HEK293T (cell line): ENCODE data around the gene KBTBD8.

Source experiments
- CTCF ChIA-PET: fragments of 350-600 bp; formaldehyde crosslinking; extraction: SDS; loops from one replicate; lab custom pipeline; 2021; ENCODE audit warnings: antibody characterized with exemption, inconsistent platforms; lab: Yijun Ruan, JAX
- POLR2A ChIA-PET: fragments of 350-600 bp; formaldehyde crosslinking; extraction: SDS; loops from one replicate; lab custom pipeline; 2020; ENCODE audit warnings: antibody characterized with exemption, inconsistent platforms; lab: Yijun Ruan, JAX
- DNase-seq: peaks from one replicate; pipeline ENCODE4 v3.0.0; 2012; ENCODE audit warnings: mixed read lengths; ENCODE audit errors: extremely low spot score
- ARNT ChIP-seq: fragments of 450-650 bp; IDR thresholded peaks from 2 replicates; pipeline ENCODE4 v1.6.1; 2017; ENCODE audit warnings: mild to moderate bottlenecking
- BHLHE40 ChIP-seq: fragments of 450-650 bp; IDR thresholded peaks from 2 replicates; pipeline ENCODE4 v1.6.1; 2016; ENCODE audit warnings: mild to moderate bottlenecking, moderate library complexity, borderline replicate concordance
- CTBP1 ChIP-seq: fragments of 450-650 bp; IDR thresholded peaks from 2 replicates; pipeline ENCODE4 v1.6.1; 2016; ENCODE audit warnings: borderline replicate concordance
- ELF4 ChIP-seq: fragments of 450-650 bp; IDR thresholded peaks from 2 replicates; pipeline ENCODE4 v1.6.1; 2017; ENCODE audit warnings: antibody characterized with exemption
- FOXA1 ChIP-seq: fragments of 450-650 bp; IDR thresholded peaks from 2 replicates; pipeline ENCODE4 v1.6.1; 2016; ENCODE audit warnings: mild to moderate bottlenecking
- FOXK2 ChIP-seq: fragments of 450-650 bp; IDR thresholded peaks from 2 replicates; pipeline ENCODE4 v1.6.1; 2016; ENCODE audit warnings: mild to moderate bottlenecking
- FOXM1 ChIP-seq: fragments of 450-650 bp; IDR thresholded peaks from 2 replicates; pipeline ENCODE4 v1.6.1; 2017; ENCODE audit warnings: mild to moderate bottlenecking, borderline replicate concordance
- HDGF ChIP-seq: fragments of 450-650 bp; IDR thresholded peaks from 2 replicates; pipeline ENCODE4 v1.6.1; 2017; ENCODE audit warnings: antibody characterized with exemption, borderline replicate concordance
- L3MBTL2 ChIP-seq: fragments of 450-650 bp; conservative IDR thresholded peaks from 2 replicates; pipeline ENCODE4 v1.6.1; 2016; ENCODE audit warnings: mild to moderate bottlenecking
- LEF1 ChIP-seq: fragments of 450-650 bp; IDR thresholded peaks from 2 replicates; pipeline ENCODE4 v1.6.1; 2017; ENCODE audit warnings: mild to moderate bottlenecking, borderline replicate concordance
- NFRKB ChIP-seq: fragments of 450-650 bp; IDR thresholded peaks from 2 replicates; pipeline ENCODE4 v1.6.1; 2016; ENCODE audit warnings: mild to moderate bottlenecking, moderate library complexity
- SP1 ChIP-seq: fragments of 450-650 bp; IDR thresholded peaks from 2 replicates; pipeline ENCODE4 v1.6.1; 2017
- SUZ12 ChIP-seq: fragments of 450-650 bp; IDR thresholded peaks from 2 replicates; pipeline ENCODE4 v1.6.1; 2016; ENCODE audit warnings: mild to moderate bottlenecking
- TARDBP ChIP-seq: fragments of 450-650 bp; IDR thresholded peaks from 2 replicates; pipeline ENCODE4 v1.6.1; 2016
- ZNF384 ChIP-seq: fragments of 450-650 bp; IDR thresholded peaks from 2 replicates; pipeline ENCODE4 v1.6.1; 2016
- TF ChIP-seq, protein P1 (sequence below): fragments of 450-650 bp; IDR thresholded peaks from 2 replicates; pipeline ENCODE4 v1.6.1; 2016

KBTBD8 gene

DNA sequence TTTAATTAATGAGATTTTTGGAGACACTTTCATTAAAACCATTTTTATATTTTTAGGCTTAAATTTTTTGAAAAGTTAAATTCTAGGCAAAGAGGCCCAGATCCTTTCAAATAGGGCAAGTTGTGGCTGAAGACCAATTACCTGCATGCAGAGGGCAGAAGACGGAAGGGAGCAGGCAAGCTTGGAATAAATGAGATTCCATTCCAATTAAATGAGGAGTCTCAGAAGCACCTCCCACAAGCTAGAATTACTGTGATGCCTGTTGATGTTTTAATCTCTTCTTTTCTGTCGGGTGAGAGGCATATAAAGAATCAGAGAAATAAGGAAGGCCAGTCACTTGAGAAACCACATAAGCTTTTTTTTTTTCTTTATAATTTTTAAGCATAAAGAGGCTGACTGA, 46.8 kb downstream of the KBTBD8 start:
- ChIA-PET POLR2A (no interaction called here), CTCF (interaction anchor here (0.6 kb wide), 1 partner anchor 985 kb away, joined by 3 read pairs; no protein-coding TSS in a partner anchor)
- TF ChIP-seq ARNT: no peak
- TF ChIP-seq ELF4: no peak
- no peak for TF ChIP-seq L3MBTL2
- TF ChIP-seq SP1: no peak
- TF ChIP-seq, protein P1, sequence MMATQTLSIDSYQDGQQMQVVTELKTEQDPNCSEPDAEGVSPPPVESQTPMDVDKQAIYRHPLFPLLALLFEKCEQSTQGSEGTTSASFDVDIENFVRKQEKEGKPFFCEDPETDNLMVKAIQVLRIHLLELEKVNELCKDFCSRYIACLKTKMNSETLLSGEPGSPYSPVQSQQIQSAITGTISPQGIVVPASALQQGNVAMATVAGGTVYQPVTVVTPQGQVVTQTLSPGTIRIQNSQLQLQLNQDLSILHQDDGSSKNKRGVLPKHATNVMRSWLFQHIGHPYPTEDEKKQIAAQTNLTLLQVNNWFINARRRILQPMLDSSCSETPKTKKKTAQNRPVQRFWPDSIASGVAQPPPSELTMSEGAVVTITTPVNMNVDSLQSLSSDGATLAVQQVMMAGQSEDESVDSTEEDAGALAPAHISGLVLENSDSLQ: no peak
- TF ChIP-seq FOXK2: no peak
- no peak for TF ChIP-seq FOXA1
- no peak for TF ChIP-seq CTBP1
- no peak for TF ChIP-seq BHLHE40
- no peak for TF ChIP-seq NFRKB
- TF ChIP-seq HDGF: no peak
- no peak for TF ChIP-seq TARDBP
- TF ChIP-seq ZNF384: no peak
- no peak for TF ChIP-seq LEF1
- no peak for TF ChIP-seq SUZ12
- TF ChIP-seq FOXM1: no peak
- no peak for DNase-seq

DNA sequence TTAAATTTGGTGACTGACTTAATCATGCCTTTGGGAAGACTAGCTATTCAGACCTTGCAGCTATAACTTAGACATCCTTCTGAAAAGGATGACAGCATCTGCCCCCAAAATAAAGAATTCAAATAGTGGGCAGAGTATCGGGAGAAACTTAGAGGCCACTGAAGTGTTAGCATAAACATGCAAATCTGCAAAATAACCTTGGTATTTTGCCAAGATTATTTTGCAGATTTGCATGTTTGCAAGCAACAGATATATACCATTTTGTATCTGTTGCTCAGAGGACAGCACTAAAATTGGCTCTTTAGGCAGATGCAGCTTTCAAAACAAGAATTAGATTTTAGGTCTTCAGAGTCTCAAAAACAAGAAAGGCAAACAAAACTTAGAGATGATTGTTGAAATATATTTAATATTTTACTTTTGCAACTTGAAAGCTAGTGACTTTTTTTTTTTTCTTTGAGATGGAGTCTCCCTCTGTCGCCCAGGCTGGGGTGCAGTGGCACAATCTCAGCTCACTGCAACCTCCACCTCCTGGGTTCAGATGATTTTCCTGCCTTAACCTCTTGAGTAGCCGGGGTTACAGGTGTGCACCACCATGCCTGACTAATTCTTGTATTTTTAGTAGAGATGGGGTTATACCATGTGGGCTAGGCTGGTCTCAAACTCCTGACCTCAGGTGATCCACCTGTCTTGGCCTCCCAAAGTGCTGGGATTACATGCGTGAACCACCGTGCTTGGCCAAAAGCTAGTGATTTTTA, 47.8 kb downstream of the KBTBD8 start:
- ChIA-PET POLR2A (no interaction called here), CTCF (interaction anchor here (0.7 kb wide), 1 partner anchor 39 kb away, joined by 3 read pairs; no protein-coding TSS in a partner anchor)
- DNase-seq: no peak
- TF ChIP-seq, protein P1: no peak
- TF ChIP-seq L3MBTL2: no peak
- no peak for TF ChIP-seq TARDBP
- no peak for TF ChIP-seq NFRKB
- no peak for TF ChIP-seq FOXK2
- TF ChIP-seq HDGF: no peak
- TF ChIP-seq SUZ12: no peak
- TF ChIP-seq LEF1: no peak
- no peak for TF ChIP-seq BHLHE40
- no peak for TF ChIP-seq ZNF384
- no peak for TF ChIP-seq FOXA1
- TF ChIP-seq CTBP1: no peak
- no peak for TF ChIP-seq ARNT
- no peak for TF ChIP-seq SP1
- TF ChIP-seq FOXM1: no peak
- TF ChIP-seq ELF4: no peak

DNA sequence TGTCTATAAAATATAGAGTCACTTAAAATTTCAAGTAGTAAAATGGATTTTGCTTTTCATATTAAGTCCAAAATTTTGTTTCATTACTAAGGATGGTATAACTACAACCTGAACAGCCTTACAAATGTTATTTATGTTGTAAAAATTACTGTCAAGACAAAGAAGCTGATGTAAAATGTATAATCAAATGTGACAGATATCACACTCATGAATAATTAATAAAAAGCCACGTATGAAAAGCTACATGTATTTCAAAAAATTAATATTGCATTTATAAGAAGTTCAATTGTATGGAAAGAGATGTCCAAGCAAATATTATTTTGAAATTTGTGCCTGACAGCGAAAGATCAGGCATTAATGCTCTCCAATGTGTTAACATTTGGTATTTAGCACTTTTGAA, 48.9 kb downstream of the KBTBD8 start:
- TF ChIP-seq HDGF (no peak), SP1 (no peak), FOXM1 (no peak), ZNF384 (no peak), BHLHE40 (no peak), TARDBP (no peak), FOXK2 (no peak), ARNT (no peak), L3MBTL2 (no peak), NFRKB (no peak), SUZ12 (no peak), ELF4 (no peak), FOXA1 (no peak)
- TF ChIP-seq, protein P1: no peak
- DNase-seq: no peak
- ChIA-PET POLR2A (no interaction called here), CTCF (interaction anchor here (0.5 kb wide), 1 partner anchor 40 kb away, joined by 3 read pairs; no protein-coding TSS in a partner anchor)

DNA sequence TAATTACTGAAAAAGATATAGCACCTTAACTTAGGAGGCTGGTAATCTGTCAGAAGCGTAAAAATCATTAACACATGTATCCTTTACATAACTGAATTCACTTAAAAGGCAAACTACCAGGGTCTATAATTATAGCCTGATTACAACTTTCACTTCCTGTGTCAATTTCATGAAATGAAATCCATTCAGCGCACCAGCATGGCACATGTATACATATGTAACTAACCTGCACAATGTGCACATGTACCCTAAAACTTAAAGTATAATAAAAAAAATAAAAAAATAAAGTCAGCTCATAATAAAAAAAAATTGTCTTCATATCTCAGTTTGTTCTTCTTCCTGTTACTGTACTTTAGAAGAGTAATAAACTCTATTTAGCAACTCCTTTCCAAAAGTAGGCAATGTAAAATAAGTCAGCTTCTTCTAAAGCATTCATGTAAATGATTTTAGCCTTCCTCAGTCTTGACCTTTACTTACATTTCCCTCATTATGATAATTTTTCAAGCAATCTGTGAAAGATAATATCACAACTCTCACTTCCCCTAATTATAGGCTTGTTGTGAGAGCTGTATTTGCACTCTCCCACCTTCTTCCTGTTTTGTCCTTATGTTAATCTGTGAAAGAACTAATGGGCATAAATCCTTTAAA, 50.1 kb downstream of the KBTBD8 start:
- POLR2A ChIA-PET: no interaction called here
- CTCF ChIA-PET: no interaction called here
- no peak for TF ChIP-seq ZNF384
- TF ChIP-seq LEF1: no peak
- TF ChIP-seq L3MBTL2: no peak
- TF ChIP-seq, protein P1: no peak
- TF ChIP-seq ELF4: no peak
- TF ChIP-seq CTBP1: no peak
- no peak for DNase-seq

DNA sequence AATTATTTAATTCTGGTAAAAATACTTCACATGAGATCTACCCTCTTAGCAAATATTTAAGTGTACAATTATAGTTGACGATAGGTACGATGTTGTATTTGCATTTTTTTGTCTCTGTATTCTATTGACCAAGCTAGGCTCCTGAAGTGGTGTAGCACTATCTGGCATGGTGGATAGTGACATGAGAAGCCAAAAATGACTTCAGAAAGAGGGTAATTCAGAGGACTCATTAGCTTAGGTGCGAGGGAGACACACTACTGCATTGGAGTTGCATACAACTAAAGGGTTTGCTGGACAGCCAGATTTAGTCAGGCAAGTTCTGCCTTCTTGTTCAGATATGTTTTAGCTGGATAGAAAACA, 50.6 kb downstream of the KBTBD8 start:
- CTCF ChIA-PET: no interaction called here

More for the DNA sequence above, 50.6 kb downstream of the KBTBD8 start:
- TF ChIP-seq FOXA1 (no peak), SUZ12 (no peak), NFRKB (no peak), CTBP1 (no peak), L3MBTL2 (no peak), LEF1 (no peak), BHLHE40 (no peak), FOXK2 (no peak), TARDBP (no peak), ARNT (no peak), SP1 (no peak), HDGF (no peak), FOXM1 (no peak), ZNF384 (no peak), ELF4 (no peak)
- TF ChIP-seq, protein P1: no peak
- no peak for DNase-seq
- POLR2A ChIA-PET: no interaction called here
